ENCODE measurements around the gene VWA5B1. TPM values are rescaled to one million over a fixed set of nuclear protein-coding genes. Genes with fewer than 3 reads are reported as not detected.
A peak's percentile ranks its signal among the peaks of the same experiment; 100 is the strongest.
"Not testable (repeated sequence)": the region's sequence is repeated elsewhere in the genome, so short reads cannot be mapped to it uniquely, and the experiment has no call there.

Gene VWA5B1
- total RNA-seq, 1 donor from 2014 or later: 0.05 TPM

- peak; percentile 84 for DNase-seq (ENCODE audit: low read depth)
These were observed 11.2 kb upstream of the VWA5B1 start for GRCh38 chr1:20279509-20279908.

- DNase-seq (ENCODE audit: low read depth): no peak
These were observed 10.3 kb upstream of the VWA5B1 start for GRCh38 chr1:20280341-20280740.

- DNase-seq (ENCODE audit: low read depth): no peak
These were observed 9.8 kb upstream of the VWA5B1 start for GRCh38 chr1:20280906-20281305.

GRCh38 chr1:20281801-20282200, 8.9 kb upstream of the VWA5B1 start:
- no peak for DNase-seq (ENCODE audit: low read depth)

GRCh38 chr1:20282533-20282932, 8.1 kb upstream of the VWA5B1 start:
- DNase-seq (ENCODE audit: low read depth): no peak

- DNase-seq (ENCODE audit: low read depth): no peak
These were observed 6.6 kb upstream of the VWA5B1 start for GRCh38 chr1:20284046-20284445.

- no peak for DNase-seq (ENCODE audit: low read depth)
These were observed 6.0 kb upstream of the VWA5B1 start for GRCh38 chr1:20284625-20285024.

GRCh38 chr1:20285510-20285909, 5.2 kb upstream of the VWA5B1 start:
- DNase-seq (ENCODE audit: low read depth): no peak

- DNase-seq (ENCODE audit: low read depth): not testable (repeated sequence)
These were observed 3.0 kb upstream of the VWA5B1 start for GRCh38 chr1:20287696-20288095.

- no peak for DNase-seq (ENCODE audit: low read depth)
These were observed 990 bp downstream of the VWA5B1 start for GRCh38 chr1:20291645-20292084.

- DNase-seq (ENCODE audit: low read depth): no peak
These were observed 8.0 kb downstream of the VWA5B1 start for GRCh38 chr1:20298626-20299025.

- no peak for DNase-seq (ENCODE audit: low read depth)
These were observed 10.9 kb downstream of the VWA5B1 start for GRCh38 chr1:20301463-20302107.

- DNase-seq (ENCODE audit: low read depth): peak; percentile 26
These were observed 11.4 kb downstream of the VWA5B1 start for GRCh38 chr1:20302108-20302471.

GRCh38 chr1:20307026-20307425, 16.4 kb downstream of the VWA5B1 start:
- DNase-seq (ENCODE audit: low read depth): no peak

- DNase-seq (ENCODE audit: low read depth): no peak
These were observed 17.9 kb downstream of the VWA5B1 start for GRCh38 chr1:20308569-20308968.

GRCh38 chr1:20311289-20311688, 20.6 kb downstream of the VWA5B1 start:
- DNase-seq (ENCODE audit: low read depth): no peak

GRCh38 chr1:20312310-20312709, 21.6 kb downstream of the VWA5B1 start:
- no peak for DNase-seq (ENCODE audit: low read depth)

- no peak for DNase-seq (ENCODE audit: low read depth)
These were observed 22.1 kb downstream of the VWA5B1 start for GRCh38 chr1:20312818-20313217.

GRCh38 chr1:20317471-20317870, 26.8 kb downstream of the VWA5B1 start:
- no peak for DNase-seq (ENCODE audit: low read depth)

- no peak for DNase-seq (ENCODE audit: low read depth)
These were observed 27.8 kb downstream of the VWA5B1 start for GRCh38 chr1:20318521-20318920.

GRCh38 chr1:20318971-20319370, 28.3 kb downstream of the VWA5B1 start:
- DNase-seq (ENCODE audit: low read depth): no peak

- DNase-seq (ENCODE audit: low read depth): no peak
These were observed 29.0 kb downstream of the VWA5B1 start for GRCh38 chr1:20319456-20320220.

- no peak for DNase-seq (ENCODE audit: low read depth)
These were observed 30.0 kb downstream of the VWA5B1 start for GRCh38 chr1:20320704-20321103.

- no peak for DNase-seq (ENCODE audit: low read depth)
These were observed 30.9 kb downstream of the VWA5B1 start for GRCh38 chr1:20321573-20321972.
